SK-N-MC (cell line): ENCODE results near the gene NFAT5.

Experiments
- EZH2 ChIP-seq: fragments of 200-600 bp; sonication (generic); IDR thresholded peaks from one replicate; pipeline ENCODE4 v1.6.1; 2017; ENCODE audit warnings: antibody characterized with exemption
- FOXP2 ChIP-seq: optimal IDR thresholded peaks from 2 replicates; pipeline ENCODE3; 2011; ENCODE audit warnings: mild to moderate bottlenecking, moderate library complexity; ENCODE audit not compliant: insufficient read depth; ENCODE audit errors: extremely low read length, control extremely low read depth
- POLR2AphosphoS5 ChIP-seq: IDR thresholded peaks from 2 replicates; pipeline ENCODE4 v1.6.1; 2012; ENCODE audit warnings: mild to moderate bottlenecking, low read depth, low read length, borderline replicate concordance

- no peak for TF ChIP-seq POLR2AphosphoS5
- TF ChIP-seq EZH2, result no peak
- TF ChIP-seq FOXP2, result no peak
Observed at GRCh38 chr16:69672998-69673713, 107.4 kb downstream of the NFAT5 start.
